OCI-LY1 (cell line): ENCODE measurements around the gene CEP164.

Source experiments
- H2AFZ ChIP-seq: fragments of 200-600 bp; sonication (generic), shearing (Covaris generic); 2 replicates; pipeline ENCODE4 v1.6.0; 2014; ENCODE audit warnings: antibody characterized with exemption, mild to moderate bottlenecking, low read length
- H3F3A ChIP-seq: fragments of 200-600 bp; sonication (generic), shearing (Covaris generic); 2 replicates; pipeline ENCODE4 v1.6.0; 2014; ENCODE audit warnings: mild to moderate bottlenecking, antibody characterized with exemption, low read length, moderate library complexity; ENCODE audit not compliant: insufficient read depth
- H3K27ac ChIP-seq: fragments of 200-600 bp; sonication (generic); 2 replicates; pipeline ENCODE4 v1.5.1; 2014; ENCODE audit warnings: low read length, mixed run types, mild to moderate bottlenecking, low read depth; ENCODE audit not compliant: poor library complexity, severe bottlenecking
- H3K27me3 ChIP-seq: fragments of 200-600 bp; sonication (generic); 2 replicates; pipeline ENCODE4 v1.6.0; 2014; ENCODE audit warnings: antibody characterized with exemption, mild to moderate bottlenecking, low read length, moderate library complexity; ENCODE audit not compliant: insufficient read depth
- H3K36me3 ChIP-seq: fragments of 200-600 bp; sonication (generic); 2 replicates; pipeline ENCODE4 v1.6.1; 2014; ENCODE audit warnings: mild to moderate bottlenecking, antibody characterized with exemption, low read length, moderate library complexity, mixed read lengths; ENCODE audit not compliant: insufficient read depth
- H3K4me1 ChIP-seq: fragments of 200-600 bp; sonication (generic); 2 replicates; pipeline ENCODE4 v1.5.1; 2014; ENCODE audit warnings: mild to moderate bottlenecking, low read length, moderate library complexity; ENCODE audit not compliant: insufficient read depth, severe bottlenecking
- H3K4me2 ChIP-seq: fragments of 200-600 bp; sonication (generic), shearing (Covaris generic); 2 replicates; pipeline ENCODE4 v1.6.1; 2014; ENCODE audit warnings: low read length
- H3K4me3 ChIP-seq: fragments of 200-600 bp; sonication (generic); 2 replicates; pipeline ENCODE4 v1.5.1; 2014; ENCODE audit warnings: low read length, low read depth, mild to moderate bottlenecking, mixed read lengths; ENCODE audit not compliant: poor library complexity, severe bottlenecking
- H3K79me2 ChIP-seq: fragments of 200-600 bp; shearing (Covaris generic); 2 replicates; pipeline ENCODE4 v1.6.1; 2016; ENCODE audit warnings: mixed run types, low read length, mixed read lengths; ENCODE audit not compliant: insufficient read depth
- H3K9ac ChIP-seq: fragments of 200-600 bp; sonication (generic), shearing (Covaris generic); 2 replicates; pipeline ENCODE4 v1.6.1; 2014; ENCODE audit warnings: mild to moderate bottlenecking, low read length, mixed read lengths
- H3K9me2 ChIP-seq: fragments of 200-600 bp; sonication (generic), shearing (Covaris generic); 2 replicates; pipeline ENCODE4 v1.6.1; 2014; ENCODE audit warnings: low read depth, mild to moderate bottlenecking, low read length, mixed read lengths
- H3K9me3 ChIP-seq: fragments of 200-600 bp; shearing (Covaris generic); 2 replicates; pipeline ENCODE4 v1.6.1; 2014; ENCODE audit warnings: low read length, mixed read lengths
- H4K20me1 ChIP-seq: fragments of 200-600 bp; sonication (generic), shearing (Covaris generic); 2 replicates; pipeline ENCODE4 v1.6.0; 2016; ENCODE audit warnings: mild to moderate bottlenecking, low read length; ENCODE audit not compliant: insufficient read depth
- EZH2 ChIP-seq: fragments of 200-600 bp; sonication (generic), shearing (Covaris generic); IDR thresholded peaks from 2 replicates; pipeline ENCODE4 v1.8.0; 2017; ENCODE audit warnings: borderline replicate concordance, mixed run types, mild to moderate bottlenecking, antibody characterized with exemption, low read length, moderate library complexity, mixed read lengths
- TF ChIP-seq, protein P1 (sequence below): fragments of 200-600 bp; sonication (generic), shearing (Covaris generic); IDR thresholded peaks from 2 replicates; pipeline ENCODE4 v1.5.1; 2017; ENCODE audit warnings: mild to moderate bottlenecking, antibody characterized with exemption, low read length, moderate library complexity, mixed read lengths

The CEP164 gene

DNA sequence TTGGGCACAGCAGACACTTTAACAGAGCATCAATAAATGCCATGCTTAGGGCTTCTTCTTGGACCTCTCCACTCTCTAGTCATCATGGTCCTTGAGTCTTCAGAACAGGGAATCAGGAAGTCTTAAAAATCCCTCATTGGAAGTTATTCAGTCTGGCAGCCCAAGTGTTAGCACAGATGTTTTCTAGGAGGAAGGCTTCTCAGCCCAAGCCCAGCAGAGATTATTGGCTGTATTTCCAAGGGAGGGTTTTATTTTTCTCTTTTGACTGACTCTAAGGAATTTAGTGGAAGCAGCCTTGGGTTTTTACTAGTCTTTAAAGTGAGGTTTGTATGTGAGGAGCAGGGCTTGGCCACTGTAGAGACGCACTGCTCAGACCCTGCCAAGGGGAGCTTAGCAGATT, 41.9 kb downstream of the CEP164 start:
- Histone ChIP-seq H3K79me2 (no peaks in the 10 kb centered on the region), H3K9me3 (no peaks in the 10 kb centered on the region), H3F3A (no peaks in the 10 kb centered on the region), H3K4me1 (no peaks in the 10 kb centered on the region), H3K36me3 (no peaks in the 10 kb centered on the region), H3K9ac (no peak overlapping the region), H4K20me1 (no peaks in the 10 kb centered on the region), H3K27me3 (no peaks in the 10 kb centered on the region), H2AFZ (no peak overlapping the region), H3K9me2 (no peaks in the 10 kb centered on the region), H3K4me3 (no peak overlapping the region), H3K27ac (no peak overlapping the region), H3K4me2 (no peak overlapping the region)
- no peak for TF ChIP-seq EZH2
- TF ChIP-seq, protein P1, sequence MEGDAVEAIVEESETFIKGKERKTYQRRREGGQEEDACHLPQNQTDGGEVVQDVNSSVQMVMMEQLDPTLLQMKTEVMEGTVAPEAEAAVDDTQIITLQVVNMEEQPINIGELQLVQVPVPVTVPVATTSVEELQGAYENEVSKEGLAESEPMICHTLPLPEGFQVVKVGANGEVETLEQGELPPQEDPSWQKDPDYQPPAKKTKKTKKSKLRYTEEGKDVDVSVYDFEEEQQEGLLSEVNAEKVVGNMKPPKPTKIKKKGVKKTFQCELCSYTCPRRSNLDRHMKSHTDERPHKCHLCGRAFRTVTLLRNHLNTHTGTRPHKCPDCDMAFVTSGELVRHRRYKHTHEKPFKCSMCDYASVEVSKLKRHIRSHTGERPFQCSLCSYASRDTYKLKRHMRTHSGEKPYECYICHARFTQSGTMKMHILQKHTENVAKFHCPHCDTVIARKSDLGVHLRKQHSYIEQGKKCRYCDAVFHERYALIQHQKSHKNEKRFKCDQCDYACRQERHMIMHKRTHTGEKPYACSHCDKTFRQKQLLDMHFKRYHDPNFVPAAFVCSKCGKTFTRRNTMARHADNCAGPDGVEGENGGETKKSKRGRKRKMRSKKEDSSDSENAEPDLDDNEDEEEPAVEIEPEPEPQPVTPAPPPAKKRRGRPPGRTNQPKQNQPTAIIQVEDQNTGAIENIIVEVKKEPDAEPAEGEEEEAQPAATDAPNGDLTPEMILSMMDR = no peak

DNA sequence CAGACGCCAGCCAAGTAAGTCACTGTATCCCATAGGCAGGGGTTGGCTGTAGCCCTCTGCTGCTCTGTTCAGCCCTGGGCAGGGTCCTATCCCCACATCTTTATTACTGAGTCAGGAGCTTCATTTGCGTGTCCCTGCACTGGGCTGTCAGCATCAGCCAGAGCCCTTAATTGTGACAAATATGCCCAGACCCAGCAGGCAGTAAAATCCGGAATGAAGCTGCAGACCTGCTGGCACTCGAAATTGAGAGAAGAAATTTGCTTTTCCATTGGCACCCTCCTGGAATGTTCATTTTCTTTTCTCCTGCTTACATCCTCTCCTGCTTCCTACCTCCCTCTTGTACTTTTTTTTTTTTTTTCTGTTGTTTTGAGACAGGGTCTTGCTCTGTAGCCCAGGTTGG, 43.8 kb downstream of the CEP164 start:
- H3K9me2 ChIP-seq = no peaks in the 10 kb centered on the region
- no peaks in the 10 kb centered on the region for H4K20me1 ChIP-seq
- H3K9me3 ChIP-seq = no peaks in the 10 kb centered on the region
- H3K4me1 ChIP-seq = no peaks in the 10 kb centered on the region
- no peaks in the 10 kb centered on the region for H3K36me3 ChIP-seq
- H2AFZ ChIP-seq = no peak overlapping the region
- no peaks in the 10 kb centered on the region for H3F3A ChIP-seq
- H3K27me3 ChIP-seq = no peaks in the 10 kb centered on the region
- no peak overlapping the region for H3K9ac ChIP-seq
- no peak overlapping the region for H3K27ac ChIP-seq
- H3K4me3 ChIP-seq = no peak overlapping the region
- no peaks in the 10 kb centered on the region for H3K79me2 ChIP-seq
- no peak for TF ChIP-seq EZH2
- TF ChIP-seq, protein P1 = no peak
- H3K4me2 ChIP-seq = no peak overlapping the region

DNA sequence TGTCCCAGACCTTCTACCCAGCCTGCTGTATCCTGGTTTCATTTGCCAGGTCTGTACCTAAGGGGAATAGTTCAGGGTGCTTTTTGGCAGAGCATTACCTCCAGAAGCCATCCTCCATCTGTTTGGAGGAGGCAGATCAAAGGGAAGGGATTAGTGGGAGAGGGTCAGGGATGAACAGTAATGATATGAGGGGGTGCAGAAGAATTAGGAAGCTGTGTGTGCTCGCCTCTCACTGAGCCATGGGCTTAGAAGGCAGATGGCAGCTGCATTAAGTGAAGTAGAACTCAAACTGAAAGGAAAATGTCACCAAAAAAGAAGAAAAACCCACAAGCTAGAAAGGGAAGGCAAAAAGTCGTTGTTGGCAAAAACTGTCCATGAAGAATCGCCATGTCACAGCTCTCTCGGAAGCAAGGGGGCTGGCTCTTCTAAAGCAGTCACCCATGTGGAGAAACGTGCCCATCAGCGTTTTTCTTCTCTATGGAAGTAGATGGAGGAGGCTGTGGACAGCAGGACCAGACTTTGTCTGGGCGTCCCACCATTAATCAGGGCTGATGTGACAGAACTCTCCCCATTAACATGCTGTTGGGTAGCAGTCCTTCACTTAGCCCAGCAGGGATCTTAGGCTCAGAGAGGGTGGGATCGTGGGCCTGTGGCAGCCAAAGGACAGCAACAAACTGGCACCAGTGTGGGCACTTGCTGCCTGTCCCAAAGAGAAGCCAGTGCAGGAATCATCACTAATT, 46.8 kb downstream of the CEP164 start:
- H3K9ac ChIP-seq = no peak overlapping the region
- no peaks in the 10 kb centered on the region for H3K9me2 ChIP-seq
- no peaks in the 10 kb centered on the region for H4K20me1 ChIP-seq
- no peaks in the 10 kb centered on the region for H3K9me3 ChIP-seq
- no peaks in the 10 kb centered on the region for H3K79me2 ChIP-seq
- no peaks in the 10 kb centered on the region for H3K36me3 ChIP-seq
- H3K4me3 ChIP-seq = no peak overlapping the region
- H2AFZ ChIP-seq = no peak overlapping the region
- TF ChIP-seq, protein P1 = no peak
- no peak for TF ChIP-seq EZH2
- no peak overlapping the region for H3K4me2 ChIP-seq
- no peaks in the 10 kb centered on the region for H3K27me3 ChIP-seq
- no peaks in the 10 kb centered on the region for H3F3A ChIP-seq
- no peak overlapping the region for H3K27ac ChIP-seq
- no peaks in the 10 kb centered on the region for H3K4me1 ChIP-seq
